IPS DF 19.7 (cell line): ENCODE data around the gene RESP18.

Source experiments
- DNase-seq: peaks from one replicate; pipeline ENCODE4 v3.0.0-alpha.2; 2013; ENCODE audit warnings: low read depth, low spot score

Gene RESP18

DNA sequence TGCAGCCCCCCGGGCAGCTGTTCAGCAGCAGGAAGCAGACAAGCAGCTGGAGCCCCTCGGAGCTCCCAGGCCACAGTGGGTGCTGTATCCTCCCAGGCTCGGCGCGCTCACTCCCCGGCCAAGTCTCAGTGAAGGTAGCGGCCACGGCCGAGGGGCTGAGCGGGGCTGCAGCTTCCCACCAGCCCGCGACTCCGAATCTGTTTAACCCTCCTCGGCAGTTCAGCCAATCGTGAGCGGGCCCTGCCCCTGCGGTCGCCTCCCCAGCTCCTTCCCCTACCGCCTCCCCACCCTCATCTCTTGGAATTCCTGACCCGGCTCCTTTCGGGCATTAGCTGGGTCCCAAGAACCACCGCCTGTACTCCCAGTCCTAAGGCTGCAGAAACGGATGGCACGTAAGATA is at the start of gene RESP18:
TSS of gene RESP18 (minus strand) at position 203 of the 400 bp plus-strand sequence.
- DNase-seq = no peak

DNA sequence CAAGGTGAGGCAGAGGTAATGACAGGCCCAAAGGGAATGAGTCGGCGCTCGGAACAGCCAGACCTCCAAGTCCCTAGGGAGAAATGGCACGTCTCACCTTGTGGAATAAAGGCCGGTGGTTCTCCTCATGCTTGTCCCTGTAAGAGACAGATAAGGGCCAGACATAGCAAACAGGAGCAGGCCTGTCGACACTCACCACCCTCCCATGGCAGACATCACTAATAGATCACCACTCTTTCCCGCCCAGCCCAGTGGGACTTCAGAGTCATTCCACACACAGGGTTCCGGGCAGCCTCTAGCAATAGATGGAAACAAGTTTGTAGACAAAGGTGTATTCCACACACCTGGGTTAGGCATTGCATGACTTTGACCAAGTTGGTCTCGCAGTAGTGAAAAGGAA is 48.9 kb upstream of the RESP18 start:
- DNase-seq = no peak

DNA sequence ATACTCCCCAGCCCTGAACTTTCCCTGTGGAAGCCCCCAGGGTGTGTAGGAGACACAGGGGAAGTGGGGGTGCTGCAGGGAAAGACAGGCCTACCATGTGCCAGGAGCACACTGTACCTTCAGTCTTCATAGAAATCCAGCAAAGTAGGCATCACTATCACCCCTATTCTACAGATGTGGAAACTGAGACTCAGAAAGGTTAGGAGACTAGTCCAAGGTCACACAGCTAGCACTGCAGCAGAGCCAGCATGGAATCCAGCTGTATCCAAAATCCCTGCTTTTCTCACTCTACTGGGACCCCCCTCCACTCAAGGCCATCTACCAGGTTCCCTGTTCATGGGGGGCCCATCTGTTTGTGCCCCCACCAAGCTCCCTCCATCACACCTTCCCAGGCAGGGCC is 48.4 kb upstream of the RESP18 start:
- DNase-seq = no peak

DNA sequence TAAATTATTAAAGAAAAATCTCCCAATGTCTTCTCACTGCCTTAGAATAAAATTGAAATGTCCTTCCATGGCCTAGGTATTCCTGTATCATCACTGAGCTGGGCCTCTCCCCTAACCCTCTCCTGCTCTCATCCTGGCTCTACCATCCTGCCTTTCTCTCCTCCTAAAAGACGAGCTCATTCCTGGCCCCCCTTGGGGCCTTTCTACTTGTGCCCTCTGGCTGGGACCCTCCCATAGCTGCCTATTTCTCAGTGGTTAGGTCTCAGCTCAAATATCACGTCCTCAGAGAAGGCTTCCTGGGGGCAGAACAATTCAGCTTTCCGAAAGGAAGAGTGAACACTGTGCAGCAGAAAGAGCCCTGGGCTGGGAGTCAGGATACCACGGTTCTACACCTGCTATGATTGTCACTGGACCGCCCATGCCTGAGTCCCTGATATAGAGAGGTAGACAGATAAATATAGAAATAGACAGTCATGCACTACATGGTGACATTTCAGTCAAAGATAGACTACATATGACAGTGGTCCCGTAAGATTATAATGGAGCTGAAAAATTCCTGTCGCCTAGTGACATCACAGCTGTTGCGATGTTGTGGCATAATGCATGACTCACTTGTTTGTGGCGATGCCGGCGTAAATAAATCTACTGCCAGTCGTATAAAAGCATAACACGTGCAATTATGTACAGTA is 45.8 kb upstream of the RESP18 start:
- no peak for DNase-seq

DNA sequence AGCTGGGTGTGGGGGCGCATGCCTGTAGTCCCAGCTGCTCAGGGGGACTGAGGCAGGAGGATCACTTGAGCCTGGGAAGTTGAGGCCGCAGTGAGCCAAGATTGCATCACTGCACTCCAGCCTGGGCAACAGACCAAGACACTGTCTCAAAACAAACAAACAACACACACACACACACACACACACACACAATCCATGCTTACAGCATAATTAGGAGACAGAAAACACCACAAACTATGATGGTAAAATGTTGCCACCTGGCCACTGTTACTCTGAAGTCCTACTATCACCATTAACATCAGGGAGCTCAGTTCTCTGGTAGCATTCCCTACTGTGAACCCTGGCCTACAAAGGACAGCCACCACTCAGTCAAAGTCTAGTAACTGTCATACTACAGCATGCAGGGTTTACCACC is 36.9 kb upstream of the RESP18 start:
- DNase-seq = no peak

DNA sequence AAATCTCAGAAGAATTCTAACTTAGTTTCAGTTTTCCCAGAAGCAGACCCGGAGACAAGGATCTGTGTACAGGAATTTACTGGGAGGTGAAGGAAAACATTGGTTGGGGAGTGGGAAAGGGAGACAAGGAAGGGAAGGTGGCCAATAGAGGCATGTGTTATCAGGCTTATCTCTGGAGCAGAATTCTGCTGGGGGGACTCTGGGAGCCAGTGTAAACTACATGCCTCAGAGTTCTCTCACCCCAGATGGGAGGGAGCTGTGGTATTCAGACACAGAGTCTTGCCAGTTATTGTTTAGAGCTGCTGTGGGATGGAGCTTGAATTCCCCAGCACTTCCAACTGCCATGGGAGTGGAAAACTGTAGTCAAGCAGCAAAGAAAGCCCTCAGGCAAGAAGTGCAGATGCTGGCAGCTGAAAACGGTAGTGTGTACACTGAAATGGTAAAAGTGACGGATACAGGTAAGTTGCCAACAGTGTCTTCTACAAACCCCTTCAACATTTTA is 36.2 kb upstream of the RESP18 start:
- DNase-seq = no peak

DNA sequence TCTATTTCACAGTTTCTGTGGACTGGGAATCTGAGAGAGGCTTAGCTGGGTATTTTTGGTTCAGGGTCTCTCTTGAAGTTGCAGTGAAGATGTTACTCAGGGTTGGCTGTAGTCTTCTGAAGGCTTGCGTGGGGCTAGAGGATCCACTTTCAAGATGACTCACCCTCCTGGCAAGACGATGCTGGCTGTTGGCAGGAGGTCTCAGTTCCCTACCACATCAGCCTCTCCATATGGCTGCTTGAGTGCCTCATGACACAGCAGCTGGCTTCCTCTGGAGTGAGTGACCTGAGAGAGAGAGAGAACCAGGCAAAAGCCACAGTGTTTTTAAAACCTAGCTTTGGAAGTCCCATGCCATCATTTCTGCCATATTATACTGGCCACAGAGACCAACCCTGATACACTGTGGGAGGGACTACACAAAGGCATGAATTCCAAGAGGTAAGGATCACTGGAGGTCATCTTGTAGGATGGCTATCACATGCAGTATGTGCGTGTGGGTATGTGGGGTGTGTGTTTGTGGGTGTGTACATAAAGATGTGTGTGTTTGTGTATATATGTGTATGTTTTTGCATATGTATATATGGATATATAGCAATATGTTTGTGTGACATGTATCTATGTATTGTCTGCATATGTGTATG is 30.1 kb upstream of the RESP18 start:
- no peak for DNase-seq

DNA sequence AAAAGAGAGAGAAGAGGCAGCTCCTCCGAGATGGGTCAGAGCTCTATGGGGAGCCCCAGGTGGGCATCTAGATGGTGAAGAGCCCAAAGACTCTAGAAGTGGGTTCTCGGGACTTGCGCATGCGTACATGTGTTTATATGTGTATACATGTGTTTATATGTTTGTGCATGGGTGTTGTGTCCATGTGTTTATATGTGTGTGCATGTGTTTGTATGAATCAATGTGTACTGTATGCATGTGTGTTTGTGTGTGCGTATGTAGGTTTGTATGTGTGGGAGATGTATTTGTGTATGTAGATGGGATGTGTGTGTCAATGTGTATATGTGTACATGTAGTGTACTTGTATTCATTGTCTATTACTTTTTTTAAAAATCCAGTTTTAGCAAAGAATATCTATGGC is 29.5 kb upstream of the RESP18 start:
- no peak for DNase-seq

DNA sequence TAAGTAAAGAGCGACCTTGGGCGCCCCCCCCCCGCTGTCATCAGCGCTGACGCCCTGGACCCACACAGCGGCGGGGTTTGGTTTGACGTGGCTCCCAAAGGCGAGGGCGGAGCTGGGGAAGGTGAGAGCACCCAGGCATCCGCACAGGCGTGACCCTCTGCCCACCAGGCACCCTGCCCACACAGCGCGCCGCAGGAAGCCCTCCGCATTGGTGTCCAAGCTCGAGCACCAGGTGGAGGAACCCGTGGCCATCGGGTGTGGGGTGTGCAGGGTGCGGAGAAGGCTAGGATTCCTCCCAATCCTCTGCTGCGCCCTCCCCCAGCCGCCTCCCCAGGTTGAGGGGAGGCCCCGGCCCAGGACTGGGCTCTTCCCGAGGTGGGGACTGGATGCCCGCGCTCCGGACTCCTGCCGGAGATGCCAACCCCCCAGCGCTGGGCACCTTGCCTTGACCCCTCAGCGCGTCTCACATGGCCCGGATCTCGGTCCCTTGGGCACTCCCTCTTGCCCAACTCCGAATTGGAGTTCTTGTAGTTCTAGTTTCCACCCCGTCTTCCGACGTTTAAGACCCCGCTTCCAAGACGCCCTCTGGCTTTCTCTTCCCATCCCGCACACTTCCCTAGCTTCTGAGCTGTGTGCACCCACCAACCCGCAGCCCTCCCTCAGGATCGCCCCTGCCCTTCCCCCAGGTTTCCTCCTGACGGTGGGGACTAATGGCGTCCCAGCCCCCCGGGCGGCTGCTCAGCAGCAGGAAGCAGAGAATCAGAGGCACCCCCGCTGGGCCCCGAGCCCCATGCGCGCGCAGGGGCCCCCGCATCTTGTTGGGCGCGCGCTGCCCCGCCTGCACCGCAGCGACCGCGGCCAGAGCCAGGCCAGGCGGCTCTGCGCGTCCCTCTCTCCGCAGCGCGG is 25.9 kb upstream of the RESP18 start:
- no peak for DNase-seq

DNA sequence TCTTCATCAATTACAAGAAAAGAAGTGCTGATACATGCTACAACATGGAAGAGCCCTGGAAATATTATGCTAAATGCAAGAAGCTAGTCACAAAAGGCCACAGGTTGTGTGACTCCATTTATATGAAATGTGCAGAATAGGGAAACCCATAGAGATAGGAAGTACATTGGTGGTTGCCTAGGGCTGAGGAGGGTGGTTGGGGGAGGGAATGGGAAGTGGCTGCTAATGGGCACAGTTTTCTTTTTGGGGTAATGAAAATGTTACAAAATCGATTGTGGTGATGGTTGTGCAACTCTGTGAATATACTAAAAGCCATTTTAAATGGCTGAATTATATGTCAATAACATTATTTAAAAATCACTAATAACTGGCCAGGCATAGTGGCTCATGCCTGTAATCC is 24.3 kb upstream of the RESP18 start:
- DNase-seq = no peak

DNA sequence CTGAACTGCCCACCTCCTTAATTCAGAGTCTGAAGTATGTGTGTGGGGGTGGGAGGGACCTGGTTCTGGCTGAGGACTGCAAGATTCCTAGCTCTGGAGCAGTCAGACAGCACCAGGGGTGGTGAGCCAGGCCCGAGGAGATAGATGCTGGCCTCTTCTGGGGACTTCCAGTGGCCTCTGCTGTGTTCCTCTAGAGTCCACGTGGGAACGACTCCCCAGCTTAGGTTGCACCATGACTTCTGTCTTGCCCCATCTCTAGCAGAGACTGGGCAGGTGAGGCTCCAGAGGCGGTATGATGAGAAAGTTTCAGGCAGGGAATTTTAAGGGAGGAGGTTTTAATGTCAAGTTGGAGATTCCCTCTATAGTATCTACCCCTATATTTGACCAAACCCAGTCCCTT is 22.0 kb upstream of the RESP18 start:
- DNase-seq = no peak

DNA sequence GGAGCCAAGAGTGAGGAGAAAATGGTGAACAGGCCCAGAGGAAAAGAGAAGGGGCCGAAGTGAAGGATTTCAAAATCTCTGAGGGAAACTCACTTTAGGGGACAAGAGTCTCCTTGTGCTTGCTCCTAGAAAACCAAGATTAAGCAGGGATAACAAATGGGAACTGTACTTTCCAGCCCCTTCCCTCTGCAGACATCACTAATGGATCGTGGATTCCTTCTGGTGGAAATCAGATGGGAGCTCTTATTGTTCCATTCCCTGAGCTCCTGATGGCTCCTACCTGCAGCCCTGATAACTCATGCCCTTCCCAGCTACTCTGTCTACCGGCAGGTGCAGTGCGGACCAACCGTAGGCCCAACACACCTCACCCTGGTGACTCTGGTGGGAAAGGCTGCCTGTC is 20.6 kb upstream of the RESP18 start:
- no peak for DNase-seq

DNA sequence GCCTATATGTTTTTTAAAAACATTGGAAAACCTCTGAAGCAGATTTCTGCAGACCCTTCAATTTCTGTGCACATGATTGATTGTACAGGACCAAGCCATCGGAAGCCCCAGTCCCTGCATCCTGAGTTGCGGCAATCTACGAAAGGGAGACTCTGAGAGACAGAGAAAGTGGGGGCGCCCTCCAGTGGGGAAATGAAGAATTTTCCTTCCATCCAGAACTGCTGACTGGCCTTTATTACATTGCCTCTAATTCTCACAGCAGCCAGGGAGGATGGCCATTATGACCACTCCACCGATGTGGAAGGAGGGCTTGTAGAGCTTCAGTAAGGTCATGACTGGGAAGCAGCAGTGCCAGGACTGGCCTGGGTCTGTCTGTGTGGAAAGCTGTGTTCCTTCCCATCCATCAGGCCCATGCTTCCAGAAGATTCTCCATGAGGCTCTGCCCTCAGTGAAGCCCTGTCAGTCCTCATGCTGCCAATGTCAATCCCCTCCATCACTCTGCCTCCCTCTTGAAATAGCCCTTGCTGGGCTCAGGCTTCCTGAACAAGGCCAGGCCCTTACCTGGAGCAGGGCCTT is 20.0 kb upstream of the RESP18 start:
- no peak for DNase-seq

DNA sequence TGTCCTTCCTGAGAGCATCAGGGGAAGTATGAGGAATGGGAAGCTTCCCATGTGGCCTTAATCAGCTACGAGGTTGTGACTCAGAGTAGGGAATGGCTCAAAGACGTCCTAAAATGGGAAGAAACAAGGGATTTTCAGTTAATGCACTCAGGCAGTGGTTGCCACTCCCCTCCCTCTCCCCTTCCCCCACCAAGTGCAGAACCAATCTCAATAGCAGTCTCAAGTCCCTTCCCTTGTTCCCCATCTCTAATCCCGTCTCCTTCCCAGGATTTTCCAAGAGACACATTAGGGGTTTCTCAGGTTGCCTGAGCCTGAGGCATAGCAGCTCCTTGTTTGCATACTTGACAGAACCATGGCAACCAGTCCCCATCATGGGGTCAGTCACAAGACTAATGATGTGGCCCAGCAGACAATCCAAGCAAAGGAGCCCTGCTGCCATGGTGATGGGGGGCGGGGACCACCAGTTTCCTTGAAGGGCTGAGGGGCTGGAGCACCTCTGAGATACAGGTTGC is 18.2 kb upstream of the RESP18 start:
- no peak for DNase-seq

DNA sequence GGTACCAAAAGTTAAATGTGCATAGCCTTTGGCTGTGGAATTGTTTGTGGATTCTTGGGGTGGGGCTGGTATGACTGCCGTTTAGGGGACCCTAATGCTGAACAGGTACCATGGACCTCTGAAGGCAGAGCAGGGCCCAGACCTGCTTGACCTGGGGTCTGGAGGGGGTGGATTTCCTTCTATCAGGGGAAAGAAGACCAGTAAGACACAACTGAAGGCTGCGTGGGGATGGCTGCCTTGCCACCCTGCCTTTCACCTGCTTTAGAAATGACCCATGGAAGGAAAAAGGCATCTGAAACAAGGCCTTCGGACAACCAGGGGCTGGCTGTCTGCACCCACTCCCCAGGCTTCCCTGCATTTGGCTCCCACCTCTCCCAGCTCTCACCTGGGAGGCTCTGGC is 17.7 kb upstream of the RESP18 start:
- DNase-seq = no peak

DNA sequence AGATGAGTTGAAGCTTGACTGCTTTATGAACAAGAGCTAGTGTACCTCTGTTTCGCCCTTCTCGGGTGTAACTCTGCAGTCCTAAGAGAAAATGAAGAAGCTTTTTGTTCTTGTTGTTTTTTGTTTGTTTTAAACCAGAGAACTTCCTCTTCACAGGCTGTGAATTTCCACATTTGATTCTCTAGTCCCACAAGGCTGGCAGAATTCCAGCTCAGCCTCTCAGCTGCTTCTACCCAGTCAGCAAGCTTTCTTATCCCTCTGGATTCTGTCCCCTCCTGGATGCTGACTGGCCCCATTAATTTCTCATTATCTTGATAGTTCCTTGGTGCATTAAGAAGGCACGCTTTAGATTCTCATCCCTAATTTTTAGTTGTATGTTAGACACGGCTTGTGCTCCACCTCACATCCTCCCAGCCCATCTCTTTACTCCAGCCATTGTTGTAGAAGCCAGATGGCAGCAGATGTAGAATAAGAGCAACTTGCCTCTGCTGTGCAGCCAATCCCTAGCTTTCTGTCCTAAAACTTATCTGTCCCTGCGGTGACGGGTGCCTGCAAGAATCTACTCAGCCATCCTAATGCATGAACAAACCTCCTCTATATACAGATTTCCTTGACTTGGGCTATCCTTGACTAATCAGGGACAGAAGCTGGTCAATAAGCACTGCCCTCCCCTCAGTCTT is 12.3 kb upstream of the RESP18 start:
- no peak for DNase-seq

DNA sequence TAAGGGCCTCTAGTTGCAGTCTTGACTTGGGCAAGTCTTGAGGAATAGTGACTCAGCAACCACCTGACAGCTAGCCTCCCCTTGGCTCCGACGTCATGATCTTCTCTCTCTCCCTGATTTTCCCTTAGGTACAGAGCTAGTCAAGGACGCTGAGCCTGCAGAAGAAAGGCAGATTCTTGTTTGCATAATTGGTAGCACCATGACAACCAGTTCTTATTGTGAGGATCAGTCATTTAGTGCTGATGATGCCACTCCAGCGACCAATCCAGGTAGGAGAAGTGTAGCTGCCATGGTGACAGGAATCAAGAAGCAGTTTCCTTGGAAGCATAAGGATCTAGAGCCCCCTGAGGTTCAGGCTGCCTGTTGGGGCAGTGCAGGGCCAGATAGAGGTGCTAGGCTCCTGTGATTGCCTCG is 2.8 kb upstream of the RESP18 start:
- DNase-seq = no peak

DNA sequence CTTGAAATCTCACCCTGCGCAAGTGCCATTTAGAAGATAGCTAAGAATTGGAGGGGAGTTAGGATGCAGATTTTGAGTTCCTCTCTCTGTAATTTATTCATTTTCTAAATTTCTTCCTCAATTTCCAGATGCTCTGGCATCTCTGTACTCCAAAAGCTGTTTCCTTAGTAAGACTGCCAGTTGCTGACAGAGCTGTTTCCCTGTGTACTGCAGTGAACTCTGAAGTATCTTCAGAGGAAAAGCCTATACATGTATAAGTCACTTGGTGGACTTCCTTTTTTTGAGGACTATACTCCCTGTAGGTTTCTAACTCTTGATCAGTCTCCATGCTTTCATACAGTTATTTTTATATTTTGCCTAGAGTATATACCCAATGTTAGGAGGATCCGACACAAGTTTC is 1.5 kb upstream of the RESP18 start:
- DNase-seq = no peak

DNA sequence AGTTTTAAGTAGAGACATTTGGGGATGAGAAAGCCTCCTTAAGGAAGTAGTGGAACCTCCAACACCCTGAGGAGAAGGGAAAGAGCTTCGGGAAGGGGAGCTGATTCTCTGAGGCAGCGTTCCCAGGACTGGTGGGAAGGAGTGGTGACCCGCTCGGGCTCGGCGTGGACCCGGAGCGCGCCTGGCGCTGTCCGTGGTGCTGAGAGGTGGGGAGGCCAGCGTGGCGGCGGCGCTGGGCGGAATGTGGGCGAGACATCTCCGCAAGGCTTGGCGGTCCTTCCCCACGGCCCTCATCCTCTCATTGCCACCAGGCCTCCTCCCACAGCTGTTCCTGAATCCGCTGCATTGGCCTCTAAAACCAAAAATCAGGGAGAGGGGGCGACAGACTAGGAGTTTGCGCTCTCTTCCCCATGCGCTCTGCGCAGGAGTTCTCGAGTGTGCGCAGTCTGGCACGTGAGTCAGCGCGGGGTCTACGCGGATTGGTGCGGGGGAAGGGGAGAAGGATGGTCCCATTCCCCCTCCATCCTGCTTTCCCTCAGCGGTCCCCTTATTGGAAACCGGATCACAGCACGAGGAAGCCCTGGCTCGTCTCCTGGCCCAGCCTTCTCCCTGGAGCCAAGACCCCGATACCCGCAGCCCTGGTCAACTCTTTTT is 857 bp downstream of the RESP18 start:
- DNase-seq = no peak

DNA sequence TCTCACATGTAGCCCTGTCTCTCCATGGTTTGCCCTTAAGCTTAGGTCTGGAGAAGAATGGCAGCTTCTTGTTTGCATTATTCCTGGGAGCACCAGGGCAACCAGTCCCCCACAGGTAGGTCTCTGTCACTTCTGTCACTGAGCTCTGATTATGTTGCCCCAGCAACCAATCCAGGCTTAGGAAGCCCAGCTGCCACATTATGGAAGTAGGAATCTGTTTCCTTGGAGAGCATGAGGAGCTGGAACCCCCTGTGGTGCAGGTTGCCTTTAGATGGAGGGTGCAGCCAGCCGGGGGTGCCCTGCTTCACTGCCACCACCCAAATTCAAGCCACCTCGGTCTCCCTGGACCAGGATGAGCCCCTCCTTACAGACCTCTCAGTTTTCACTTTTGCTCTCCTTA is 4.8 kb downstream of the RESP18 start:
- DNase-seq = no peak
